ENCODE results near the gene CTU2.

DNA sequence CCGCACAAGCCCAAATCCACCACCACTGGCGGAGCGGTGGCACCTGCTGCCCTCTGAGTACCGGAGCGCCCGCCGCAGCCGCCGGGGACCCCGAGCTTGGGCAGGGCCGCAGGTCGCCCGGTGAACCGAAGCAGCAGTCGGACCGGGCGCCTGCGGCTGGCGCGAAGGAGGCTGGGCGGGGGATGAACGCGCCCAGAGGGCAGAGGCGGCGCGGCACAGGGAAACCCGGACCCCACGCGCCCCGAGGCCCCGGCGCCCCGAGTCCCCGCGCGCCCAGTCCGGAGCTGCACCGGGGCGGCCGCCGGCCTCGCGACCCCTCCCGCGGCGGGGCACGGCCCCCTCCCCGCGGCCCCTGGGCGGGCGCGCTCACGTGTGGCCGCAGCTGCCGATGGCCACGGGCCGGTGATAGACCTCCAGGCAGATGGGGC is 488 bp upstream of the CTU2 start:
- TF ChIP-seq, protein P1, sequence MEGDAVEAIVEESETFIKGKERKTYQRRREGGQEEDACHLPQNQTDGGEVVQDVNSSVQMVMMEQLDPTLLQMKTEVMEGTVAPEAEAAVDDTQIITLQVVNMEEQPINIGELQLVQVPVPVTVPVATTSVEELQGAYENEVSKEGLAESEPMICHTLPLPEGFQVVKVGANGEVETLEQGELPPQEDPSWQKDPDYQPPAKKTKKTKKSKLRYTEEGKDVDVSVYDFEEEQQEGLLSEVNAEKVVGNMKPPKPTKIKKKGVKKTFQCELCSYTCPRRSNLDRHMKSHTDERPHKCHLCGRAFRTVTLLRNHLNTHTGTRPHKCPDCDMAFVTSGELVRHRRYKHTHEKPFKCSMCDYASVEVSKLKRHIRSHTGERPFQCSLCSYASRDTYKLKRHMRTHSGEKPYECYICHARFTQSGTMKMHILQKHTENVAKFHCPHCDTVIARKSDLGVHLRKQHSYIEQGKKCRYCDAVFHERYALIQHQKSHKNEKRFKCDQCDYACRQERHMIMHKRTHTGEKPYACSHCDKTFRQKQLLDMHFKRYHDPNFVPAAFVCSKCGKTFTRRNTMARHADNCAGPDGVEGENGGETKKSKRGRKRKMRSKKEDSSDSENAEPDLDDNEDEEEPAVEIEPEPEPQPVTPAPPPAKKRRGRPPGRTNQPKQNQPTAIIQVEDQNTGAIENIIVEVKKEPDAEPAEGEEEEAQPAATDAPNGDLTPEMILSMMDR (IDR thresholded peaks at IDR 0.05) = no peak
- no peak for TF ChIP-seq POLR2A (IDR thresholded peaks at IDR 0.05)

Data from gastroesophageal sphincter (tissue), 3 donors.